ENCODE measurements around the gene CTSS. TPM values are rescaled to one million over a fixed set of nuclear protein-coding genes. Genes with fewer than 3 reads are reported as not detected.

The CTSS gene
- total RNA-seq (2022; extraction: Qiagen RNA extraction), result 14.2 to 18.5 TPM (median 14.4 TPM) in 5 replicates

GRCh38 chr1:150765296-150765976 is at the start of gene CTSS:
TSS of gene CTSS (minus strand) at chr1:150765778. CDS start at chr1:150764763, 1,015 bp downstream.

DNA sequence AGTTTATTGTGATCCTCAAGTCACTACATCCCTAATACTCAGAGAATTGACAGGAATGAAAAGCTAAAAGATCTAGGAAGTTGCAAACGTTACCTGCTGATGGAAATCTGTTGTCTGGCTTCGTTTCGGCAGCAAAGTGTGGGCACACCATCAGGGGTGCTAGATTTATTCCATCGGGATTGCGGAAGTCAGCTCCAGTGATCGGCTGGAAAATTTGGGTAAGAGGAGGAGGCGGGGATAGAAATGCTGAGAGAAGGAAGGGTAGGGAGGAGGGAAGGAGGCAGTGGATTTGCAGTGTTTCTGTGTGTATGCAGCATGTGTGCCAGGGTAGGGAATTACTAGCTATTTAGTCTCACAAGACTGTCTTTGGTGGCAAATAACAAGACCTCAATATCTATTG is 42.5 kb upstream of the CTSS start, which contains the start of gene CTSK:
Gene CTSK (minus strand): TSS at position 140 of the 400 bp plus-strand sequence. CDS start 1,455 bp downstream, outside the sequence.

DNA sequence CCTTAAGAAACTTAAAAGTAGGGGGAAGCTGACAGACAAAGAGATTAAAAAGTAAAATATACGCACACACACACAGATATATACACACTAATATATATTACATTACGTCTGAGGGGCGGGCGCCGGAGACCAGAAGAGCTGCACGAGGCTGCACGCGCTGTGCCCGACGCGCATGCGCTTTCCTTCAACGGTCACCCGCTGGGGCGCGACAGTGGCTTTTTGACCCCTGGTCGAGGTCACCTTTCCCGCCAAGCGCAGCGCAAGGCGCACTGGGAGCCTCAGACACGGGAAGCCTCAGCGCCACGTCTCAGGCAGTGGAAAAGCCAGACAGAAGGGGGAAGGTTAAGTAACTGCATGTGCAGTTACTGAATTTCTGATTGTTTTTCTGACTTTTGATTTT is 44.9 kb downstream of the CTSS start, which contains the start of gene HORMAD1:
Gene HORMAD1 (minus strand): TSS at position 193 of the 400 bp plus-strand sequence. CDS start 1,390 bp downstream, outside the sequence.

DNA sequence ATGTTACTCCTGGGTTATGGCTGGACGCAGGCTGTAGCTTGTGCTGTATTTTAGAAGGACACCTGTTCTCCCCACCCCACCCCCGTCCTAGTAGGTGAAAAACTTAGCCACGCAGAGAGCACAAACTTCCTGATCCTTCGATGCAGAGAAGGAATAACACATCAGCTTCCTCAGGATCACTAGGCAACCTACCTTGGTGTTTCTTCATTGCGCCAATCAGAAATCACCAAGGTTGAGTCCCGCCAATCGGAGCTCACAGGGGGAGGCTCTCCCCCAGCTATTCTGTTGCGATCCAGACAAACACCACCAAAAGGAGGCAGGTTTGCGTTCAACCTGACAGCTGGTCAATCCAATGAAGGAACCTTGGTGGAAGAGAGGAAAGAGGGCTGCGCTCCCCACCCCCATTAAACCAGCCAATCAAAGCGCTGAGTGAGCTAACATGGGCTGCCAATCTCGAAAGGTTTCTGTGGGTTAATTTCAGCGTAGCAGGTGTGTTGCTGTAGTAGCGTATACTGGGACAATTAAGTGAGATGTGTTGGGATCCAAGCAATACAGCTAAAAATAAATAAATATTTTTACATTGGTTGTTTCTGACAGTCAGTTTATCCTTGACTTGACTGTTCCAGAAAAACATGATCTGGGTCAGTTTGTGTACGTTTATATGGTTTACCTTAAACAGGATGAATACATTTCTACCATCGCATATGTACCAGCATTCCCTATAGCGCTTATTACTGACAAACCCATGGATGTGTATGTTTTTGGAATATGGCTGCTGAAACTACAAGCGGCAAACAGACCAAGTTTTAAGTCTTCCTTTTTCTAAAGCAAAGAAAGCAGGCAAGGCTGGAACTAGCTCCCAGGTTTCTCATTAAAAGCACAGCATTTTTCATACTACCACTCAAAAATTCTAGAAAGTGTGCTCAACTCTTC is 68.3 kb downstream of the CTSS start, which contains the start of gene GOLPH3L:
Gene GOLPH3L (minus strand): TSS at position 160 of the 933 bp plus-strand sequence. CDS start 2,316 bp downstream, outside the sequence.

Other genes with a start within 250 kb of the CTSS start
- 4.3 to 8.1 TPM (median 6.8 TPM) in 5 replicates for gene ADAMTSL4, start 216.4 kb downstream of the CTSS start, total RNA-seq (2022; extraction: Qiagen RNA extraction)
- gene MCL1, start 186.2 kb downstream of the CTSS start, total RNA-seq (2022; extraction: Qiagen RNA extraction), result 220 to 303 TPM (median 284 TPM) in 5 replicates
- 133 to 151 TPM (median 137 TPM) in 5 replicates for gene ENSA, start 136.2 kb downstream of the CTSS start, total RNA-seq (2022; extraction: Qiagen RNA extraction)
- gene GOLPH3L, start 68.6 kb downstream of the CTSS start, total RNA-seq (2022; extraction: Qiagen RNA extraction), result 12.7 to 16.7 TPM (median 15.3 TPM) in 5 replicates
- 7.2 to 10.0 TPM (median 7.5 TPM) in 5 replicates for gene HORMAD1, start 44.9 kb downstream of the CTSS start, total RNA-seq (2022; extraction: Qiagen RNA extraction)
- gene CTSK, start 42.5 kb upstream of the CTSS start, total RNA-seq (2022; extraction: Qiagen RNA extraction), result 1.4 to 2.2 TPM (median 1.7 TPM) in 5 replicates
- 9.4 to 14.5 TPM (median 11.9 TPM) in 5 replicates for gene ARNT, start 110.8 kb upstream of the CTSS start, total RNA-seq (2022; extraction: Qiagen RNA extraction)
- not detected in 5 replicates for gene CTXND2, start 121.4 kb upstream of the CTSS start, total RNA-seq (2022; extraction: Qiagen RNA extraction)
- gene SETDB1, start 160.6 kb upstream of the CTSS start, total RNA-seq (2022; extraction: Qiagen RNA extraction), result 21.2 to 26.1 TPM (median 23.9 TPM) in 5 replicates
- 239 to 262 TPM (median 246 TPM) in 5 replicates for gene CERS2, start 209.1 kb upstream of the CTSS start, total RNA-seq (2022; extraction: Qiagen RNA extraction)
- 0.51 to 1.2 TPM (median 0.92 TPM) in 5 replicates for gene ANXA9, start 216.5 kb upstream of the CTSS start, total RNA-seq (2022; extraction: Qiagen RNA extraction)
- 2.1 to 3.7 TPM (median 2.8 TPM) in 5 replicates for gene MINDY1, start 241.1 kb upstream of the CTSS start, total RNA-seq (2022; extraction: Qiagen RNA extraction)
- 11.3 to 15.4 TPM (median 15.0 TPM) in 5 replicates for gene PRUNE1, start 242.7 kb upstream of the CTSS start, total RNA-seq (2022; extraction: Qiagen RNA extraction)